GM20000 (cell line): ENCODE data around the gene EID3.

Source experiments
- DNase-seq: peaks from one replicate; pipeline ENCODE4 v3.0.0; 2012; ENCODE audit warnings: low spot score
- TF ChIP-seq, protein P1 (sequence below): IDR thresholded peaks from 2 replicates; pipeline ENCODE4 v1.5.1; 2012; ENCODE audit warnings: mild to moderate bottlenecking, control low read depth; ENCODE audit errors: extremely low read depth, missing control alignments

EID3 gene

DNA sequence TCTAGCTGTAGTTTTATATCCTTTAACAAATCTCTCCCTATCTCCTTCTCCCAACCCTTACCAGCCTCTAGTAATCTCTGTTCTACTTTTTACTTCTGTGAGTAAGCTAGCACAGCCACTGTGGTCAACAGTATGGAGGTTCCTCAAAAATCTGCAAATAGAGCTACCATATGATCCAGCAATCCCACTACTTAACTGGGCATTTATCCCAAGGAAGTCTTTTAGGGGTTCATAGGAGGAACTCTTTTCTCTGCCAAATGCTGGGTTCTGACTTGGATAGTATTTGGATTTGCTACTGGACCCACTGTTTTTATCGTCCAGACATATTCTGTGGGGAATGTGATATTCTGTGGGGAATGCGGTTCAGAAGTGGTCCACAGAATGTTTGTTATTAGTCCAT is 41.1 kb downstream of the EID3 start:
- no peak for DNase-seq
- TF ChIP-seq, protein P1, sequence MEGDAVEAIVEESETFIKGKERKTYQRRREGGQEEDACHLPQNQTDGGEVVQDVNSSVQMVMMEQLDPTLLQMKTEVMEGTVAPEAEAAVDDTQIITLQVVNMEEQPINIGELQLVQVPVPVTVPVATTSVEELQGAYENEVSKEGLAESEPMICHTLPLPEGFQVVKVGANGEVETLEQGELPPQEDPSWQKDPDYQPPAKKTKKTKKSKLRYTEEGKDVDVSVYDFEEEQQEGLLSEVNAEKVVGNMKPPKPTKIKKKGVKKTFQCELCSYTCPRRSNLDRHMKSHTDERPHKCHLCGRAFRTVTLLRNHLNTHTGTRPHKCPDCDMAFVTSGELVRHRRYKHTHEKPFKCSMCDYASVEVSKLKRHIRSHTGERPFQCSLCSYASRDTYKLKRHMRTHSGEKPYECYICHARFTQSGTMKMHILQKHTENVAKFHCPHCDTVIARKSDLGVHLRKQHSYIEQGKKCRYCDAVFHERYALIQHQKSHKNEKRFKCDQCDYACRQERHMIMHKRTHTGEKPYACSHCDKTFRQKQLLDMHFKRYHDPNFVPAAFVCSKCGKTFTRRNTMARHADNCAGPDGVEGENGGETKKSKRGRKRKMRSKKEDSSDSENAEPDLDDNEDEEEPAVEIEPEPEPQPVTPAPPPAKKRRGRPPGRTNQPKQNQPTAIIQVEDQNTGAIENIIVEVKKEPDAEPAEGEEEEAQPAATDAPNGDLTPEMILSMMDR, result no peak

DNA sequence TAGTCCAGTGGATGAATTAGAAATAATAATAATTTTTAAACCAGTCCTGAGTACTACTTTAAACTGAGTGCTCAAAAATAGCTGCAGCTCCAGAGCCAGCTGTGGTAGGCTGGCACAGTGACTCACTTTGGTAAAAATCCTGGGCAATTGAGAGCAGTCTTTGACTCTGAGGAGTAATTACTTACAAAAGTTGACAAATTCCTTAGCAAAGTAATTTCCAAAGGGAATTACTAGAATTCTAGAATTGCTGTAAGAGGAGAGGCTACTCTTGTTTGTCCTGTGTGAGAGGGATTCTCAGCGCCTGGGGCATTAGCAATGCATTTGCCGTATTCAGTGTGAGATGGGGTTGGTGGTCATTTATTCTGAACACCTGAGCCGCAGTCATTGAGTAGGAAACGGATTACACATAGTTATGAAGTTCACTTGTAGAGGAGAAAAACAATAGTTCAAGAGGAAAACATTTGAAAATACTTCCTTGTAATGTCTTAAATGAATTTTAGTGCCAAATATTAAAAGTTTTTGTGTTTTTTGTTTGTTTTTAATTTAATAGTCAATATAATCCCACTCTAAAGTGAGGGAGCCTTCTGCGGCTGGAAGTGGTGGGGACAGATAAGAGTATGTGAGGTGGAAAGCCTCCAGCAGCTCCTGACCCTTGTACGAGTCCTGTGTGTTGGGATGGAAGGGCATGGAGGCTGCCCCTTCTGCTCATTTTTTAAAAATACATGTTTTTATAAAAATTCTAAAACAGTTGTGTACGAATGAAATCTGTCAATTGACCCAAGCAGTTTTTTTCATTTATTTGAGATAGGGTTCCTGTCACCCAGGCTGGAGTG is 41.9 kb downstream of the EID3 start:
- TF ChIP-seq, protein P1, result no peak
- DNase-seq, result no peak

DNA sequence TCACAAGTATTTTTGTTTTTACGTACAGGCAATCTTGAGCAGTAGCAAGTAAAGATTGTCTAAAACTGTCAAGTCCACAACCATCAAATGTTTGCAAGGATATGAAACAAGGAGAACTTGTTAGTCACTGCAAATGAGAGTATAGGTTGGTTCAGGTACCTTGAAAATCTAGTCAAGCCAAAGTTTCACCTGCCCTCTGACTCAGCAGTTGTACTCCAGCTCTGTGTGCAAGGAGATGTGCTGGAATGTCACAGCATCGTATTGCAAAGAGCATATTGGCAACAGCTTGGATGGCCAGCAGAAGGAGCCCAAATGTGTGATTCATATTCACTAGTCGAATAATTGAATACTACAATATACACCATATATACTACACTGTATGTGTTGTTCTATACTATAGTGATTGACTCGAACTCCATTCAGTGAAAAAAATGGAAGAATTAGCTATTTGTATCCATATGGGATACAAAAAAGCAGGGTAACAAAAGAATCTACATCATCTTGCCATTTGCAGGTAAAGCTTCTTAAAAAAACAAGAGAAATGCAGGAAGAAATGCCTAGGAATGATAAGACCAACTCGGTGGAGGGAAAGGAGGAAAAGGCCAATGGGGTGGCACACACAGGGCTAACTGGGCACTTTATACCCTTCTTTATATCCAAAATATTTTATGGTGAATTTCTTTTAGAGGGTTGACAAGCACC is 44.0 kb downstream of the EID3 start:
- DNase-seq, result no peak
- TF ChIP-seq, protein P1, result no peak

DNA sequence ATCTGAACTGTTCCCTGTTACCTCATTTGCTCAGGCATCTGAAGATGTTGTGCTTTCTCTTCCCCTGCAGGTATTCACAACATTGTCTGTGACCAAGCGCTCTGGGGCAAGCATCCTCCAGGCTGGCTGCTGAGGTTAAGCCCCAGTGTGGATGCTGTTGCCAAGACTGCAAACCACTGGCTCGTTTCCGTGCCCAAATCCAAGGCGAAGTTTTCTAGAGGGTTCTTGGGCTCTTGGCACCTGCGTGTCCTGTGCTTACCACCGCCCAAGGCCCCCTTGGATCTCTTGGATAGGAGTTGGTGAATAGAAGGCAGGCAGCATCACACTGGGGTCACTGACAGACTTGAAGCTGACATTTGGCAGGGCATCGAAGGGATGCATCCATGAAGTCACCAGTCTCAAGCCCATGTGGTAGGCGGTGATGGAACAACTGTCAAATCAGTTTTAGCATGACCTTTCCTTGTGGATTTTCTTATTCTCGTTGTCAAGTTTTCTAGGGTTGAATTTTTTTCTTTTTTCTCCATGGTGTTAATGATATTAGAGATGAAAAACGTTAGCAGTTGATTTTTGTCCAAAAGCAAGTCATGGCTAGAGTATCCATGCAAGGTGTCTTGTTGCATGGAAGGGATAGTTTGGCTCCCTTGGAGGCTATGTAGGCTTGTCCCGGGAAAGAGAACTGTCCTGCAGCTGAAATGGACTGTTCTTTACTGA is 44.9 kb downstream of the EID3 start:
- no peak for DNase-seq
- TF ChIP-seq, protein P1, result no peak

DNA sequence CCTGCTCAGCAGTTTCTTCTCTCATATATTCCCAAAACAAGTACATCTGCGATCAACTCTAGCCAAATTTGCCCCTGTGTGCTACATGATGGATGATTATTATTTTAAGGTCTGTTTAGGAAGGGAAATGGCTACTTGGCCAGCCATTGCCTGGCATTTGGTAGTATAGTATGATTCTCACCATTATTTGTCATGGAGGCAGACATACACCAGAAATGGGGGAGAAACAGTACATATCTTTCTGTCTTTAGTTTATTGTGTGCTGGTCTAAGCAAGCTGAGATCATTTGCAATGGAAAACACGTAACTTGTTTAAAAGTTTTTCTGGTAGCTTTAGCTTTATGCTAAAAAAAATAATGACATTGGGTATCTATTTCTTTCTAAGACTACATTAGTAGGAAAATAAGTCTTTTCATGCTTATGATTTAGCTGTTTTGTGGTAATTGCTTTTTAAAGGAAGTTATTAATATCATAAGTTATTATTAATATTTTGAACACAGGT is 45.5 kb downstream of the EID3 start:
- TF ChIP-seq, protein P1, result no peak
- DNase-seq, result no peak

DNA sequence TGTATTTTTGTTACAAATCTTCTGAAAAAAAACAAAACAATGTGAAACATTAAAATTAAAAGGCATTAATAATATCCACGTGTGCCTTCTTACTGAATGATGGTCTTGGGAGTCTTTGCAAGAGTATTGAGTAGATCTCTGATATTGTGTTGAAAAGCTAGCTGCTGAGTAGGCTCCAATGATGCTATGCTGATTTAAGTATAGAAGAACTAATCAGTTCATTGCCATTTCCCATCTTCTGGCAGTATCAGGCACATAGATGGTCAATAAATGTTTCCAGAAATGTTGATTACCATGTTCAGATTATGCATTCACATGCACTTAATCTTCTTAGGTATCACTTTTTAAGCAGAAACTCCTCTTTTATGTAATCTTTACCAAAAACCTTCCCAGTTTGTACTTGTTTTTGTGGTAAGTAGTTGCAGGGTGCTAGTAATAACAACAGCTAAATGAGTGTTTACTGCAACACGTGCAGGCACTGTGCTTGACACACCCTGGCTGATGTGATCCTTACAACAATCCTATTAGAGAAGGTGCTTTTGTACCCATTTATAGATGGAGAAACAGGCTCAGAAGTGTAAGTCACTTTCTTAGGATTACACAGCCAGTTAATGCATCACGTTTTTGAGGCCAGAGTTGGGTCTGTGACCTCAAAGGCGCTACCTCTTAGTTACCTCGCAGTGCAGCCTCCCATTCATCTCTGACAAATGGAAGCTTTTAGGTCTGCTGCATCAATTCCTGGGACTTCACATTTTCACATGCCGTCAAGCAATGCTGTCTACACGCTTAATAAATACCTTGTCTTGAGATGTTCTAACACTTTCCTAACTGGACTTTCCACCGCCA is 46.9 kb downstream of the EID3 start:
- TF ChIP-seq, protein P1, result no peak
- no peak for DNase-seq
